ENCODE measurements around the gene PIK3CD.

DNA sequence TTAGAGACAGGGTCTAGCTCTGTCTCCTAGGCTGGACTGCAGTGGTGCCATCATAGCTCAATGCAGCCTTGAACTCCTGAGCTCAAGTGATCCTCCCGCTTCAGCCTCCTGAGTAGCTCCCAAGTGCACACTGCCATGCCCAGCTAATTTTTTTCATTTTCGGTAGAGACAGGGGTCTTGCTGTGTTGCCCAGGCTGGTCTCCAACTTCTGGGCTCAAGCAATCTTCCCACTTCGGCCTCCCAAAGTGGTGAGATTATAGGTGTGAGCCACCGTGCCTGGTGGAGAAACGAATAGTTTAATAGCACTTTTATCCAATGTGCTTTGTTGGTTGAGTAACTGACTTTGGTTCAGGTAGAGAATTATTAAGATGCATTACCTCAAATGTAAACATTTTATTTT, 20.9 kb downstream of the PIK3CD start:
- TF ChIP-seq, protein P1, sequence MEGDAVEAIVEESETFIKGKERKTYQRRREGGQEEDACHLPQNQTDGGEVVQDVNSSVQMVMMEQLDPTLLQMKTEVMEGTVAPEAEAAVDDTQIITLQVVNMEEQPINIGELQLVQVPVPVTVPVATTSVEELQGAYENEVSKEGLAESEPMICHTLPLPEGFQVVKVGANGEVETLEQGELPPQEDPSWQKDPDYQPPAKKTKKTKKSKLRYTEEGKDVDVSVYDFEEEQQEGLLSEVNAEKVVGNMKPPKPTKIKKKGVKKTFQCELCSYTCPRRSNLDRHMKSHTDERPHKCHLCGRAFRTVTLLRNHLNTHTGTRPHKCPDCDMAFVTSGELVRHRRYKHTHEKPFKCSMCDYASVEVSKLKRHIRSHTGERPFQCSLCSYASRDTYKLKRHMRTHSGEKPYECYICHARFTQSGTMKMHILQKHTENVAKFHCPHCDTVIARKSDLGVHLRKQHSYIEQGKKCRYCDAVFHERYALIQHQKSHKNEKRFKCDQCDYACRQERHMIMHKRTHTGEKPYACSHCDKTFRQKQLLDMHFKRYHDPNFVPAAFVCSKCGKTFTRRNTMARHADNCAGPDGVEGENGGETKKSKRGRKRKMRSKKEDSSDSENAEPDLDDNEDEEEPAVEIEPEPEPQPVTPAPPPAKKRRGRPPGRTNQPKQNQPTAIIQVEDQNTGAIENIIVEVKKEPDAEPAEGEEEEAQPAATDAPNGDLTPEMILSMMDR (IDR thresholded peaks at IDR 0.05; ENCODE audit: extremely low read depth in 1 of 2, insufficient read depth in 1 of 2, low read depth in 1 of 2, low read length in 2 of 2) = no peak
- TF ChIP-seq POLR2A (IDR thresholded peaks at IDR 0.05; ENCODE audit: low read depth, low read length) (no peak), EZH2 (IDR thresholded peaks at IDR 0.05; ENCODE audit: borderline replicate concordance, low read depth, low read length, severe bottlenecking) (no peak), MYC (IDR thresholded peaks at IDR 0.05; ENCODE audit: low read depth, low read length) (no peak), POLR2AphosphoS5 (IDR thresholded peaks at IDR 0.05; ENCODE audit: insufficient read depth, low read depth, low read length) (no peak), JUN (IDR thresholded peaks at IDR 0.05; ENCODE audit: borderline replicate concordance, insufficient read depth, insufficient read length, low read depth) (no peak), FOS (IDR thresholded peaks at IDR 0.05; ENCODE audit: borderline replicate concordance, insufficient read depth, low read length) (no peak)
- TF ChIP-seq, protein P2, sequence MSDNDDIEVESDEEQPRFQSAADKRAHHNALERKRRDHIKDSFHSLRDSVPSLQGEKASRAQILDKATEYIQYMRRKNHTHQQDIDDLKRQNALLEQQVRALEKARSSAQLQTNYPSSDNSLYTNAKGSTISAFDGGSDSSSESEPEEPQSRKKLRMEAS (IDR thresholded peaks at IDR 0.05; ENCODE audit: insufficient read depth, insufficient read length) = no peak
